GM12875 (cell line): ENCODE results near the gene SLCO6A1.

ENCODE experiments used
- H3K4me3 ChIP-seq: one replicate; pipeline ENCODE4 v1.5.1; 2011; ENCODE audit warnings: low read depth, low read length, control low read depth
- CTCF ChIP-seq: IDR thresholded peaks from 2 replicates; pipeline ENCODE4 v1.5.1; 2011; ENCODE audit warnings: low read depth, mild to moderate bottlenecking, control low read depth, inconsistent platforms, low read length, moderate library complexity, borderline replicate concordance; ENCODE audit not compliant: insufficient read depth

Gene SLCO6A1

GRCh38 chr5:102451082-102451481, 47.7 kb downstream of the SLCO6A1 start:
- no peak for TF ChIP-seq CTCF
- H3K4me3 ChIP-seq = no peak overlapping the region

GRCh38 chr5:102450313-102450990, 48.3 kb downstream of the SLCO6A1 start:
- TF ChIP-seq CTCF = peak; percentile 31
- no peak overlapping the region for H3K4me3 ChIP-seq

GRCh38 chr5:102433473-102433872, 65.3 kb downstream of the SLCO6A1 start:
- H3K4me3 ChIP-seq = no peak overlapping the region
- TF ChIP-seq CTCF = no peak

- TF ChIP-seq CTCF = no peak
- no peak overlapping the region for H3K4me3 ChIP-seq
These were observed 77.2 kb downstream of the SLCO6A1 start for GRCh38 chr5:102421647-102422046.

- no peak overlapping the region for H3K4me3 ChIP-seq
- TF ChIP-seq CTCF = no peak
These were observed 80.3 kb downstream of the SLCO6A1 start for GRCh38 chr5:102418531-102418930.

GRCh38 chr5:102414448-102414847, 84.4 kb downstream of the SLCO6A1 start:
- TF ChIP-seq CTCF = no peak
- no peak overlapping the region for H3K4me3 ChIP-seq

GRCh38 chr5:102388235-102388634, 110.6 kb downstream of the SLCO6A1 start:
- H3K4me3 ChIP-seq = no peak overlapping the region
- TF ChIP-seq CTCF = no peak
